ENCODE measurements around the gene CAND2.
A peak's percentile ranks its signal among the peaks of the same experiment; 100 is the strongest.
"Not testable (repeated sequence)": the region's sequence is repeated elsewhere in the genome, so short reads cannot be mapped to it uniquely, and the experiment has no call there.

The CAND2 gene

DNA sequence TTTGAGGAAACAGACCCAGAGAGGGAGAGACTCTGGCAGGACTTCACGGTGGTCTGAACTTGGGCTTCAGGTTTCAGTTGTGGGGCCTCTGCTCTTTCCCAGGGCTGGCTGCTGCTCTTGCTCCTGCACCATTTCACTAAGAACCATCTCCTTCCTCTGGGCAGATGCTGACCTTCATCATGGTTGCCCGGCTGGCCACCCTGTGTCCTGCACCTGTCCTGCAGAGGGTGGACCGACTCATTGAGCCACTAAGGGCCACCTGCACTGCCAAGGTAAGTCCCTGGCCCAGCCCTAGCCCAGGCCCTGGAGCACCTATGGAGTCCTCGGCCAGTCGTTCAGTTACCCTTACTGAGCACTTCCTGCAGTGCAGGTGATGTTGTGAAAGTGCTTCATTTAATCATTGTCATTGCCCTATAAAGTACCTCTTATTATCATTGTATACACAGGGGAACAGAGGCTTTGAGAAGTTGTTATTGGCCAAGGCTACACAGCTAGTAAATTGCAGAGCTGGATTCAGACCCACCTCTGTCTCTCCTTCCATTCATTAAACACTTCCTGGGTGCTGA is 34.9 kb downstream of the CAND2 start:
- DNase-seq (ENCODE audit: low read depth): no peak

- DNase-seq (ENCODE audit: low read depth): no peak
Observed at GRCh38 chr3:12832350-12833221, 36.1 kb downstream of the CAND2 start.

DNA sequence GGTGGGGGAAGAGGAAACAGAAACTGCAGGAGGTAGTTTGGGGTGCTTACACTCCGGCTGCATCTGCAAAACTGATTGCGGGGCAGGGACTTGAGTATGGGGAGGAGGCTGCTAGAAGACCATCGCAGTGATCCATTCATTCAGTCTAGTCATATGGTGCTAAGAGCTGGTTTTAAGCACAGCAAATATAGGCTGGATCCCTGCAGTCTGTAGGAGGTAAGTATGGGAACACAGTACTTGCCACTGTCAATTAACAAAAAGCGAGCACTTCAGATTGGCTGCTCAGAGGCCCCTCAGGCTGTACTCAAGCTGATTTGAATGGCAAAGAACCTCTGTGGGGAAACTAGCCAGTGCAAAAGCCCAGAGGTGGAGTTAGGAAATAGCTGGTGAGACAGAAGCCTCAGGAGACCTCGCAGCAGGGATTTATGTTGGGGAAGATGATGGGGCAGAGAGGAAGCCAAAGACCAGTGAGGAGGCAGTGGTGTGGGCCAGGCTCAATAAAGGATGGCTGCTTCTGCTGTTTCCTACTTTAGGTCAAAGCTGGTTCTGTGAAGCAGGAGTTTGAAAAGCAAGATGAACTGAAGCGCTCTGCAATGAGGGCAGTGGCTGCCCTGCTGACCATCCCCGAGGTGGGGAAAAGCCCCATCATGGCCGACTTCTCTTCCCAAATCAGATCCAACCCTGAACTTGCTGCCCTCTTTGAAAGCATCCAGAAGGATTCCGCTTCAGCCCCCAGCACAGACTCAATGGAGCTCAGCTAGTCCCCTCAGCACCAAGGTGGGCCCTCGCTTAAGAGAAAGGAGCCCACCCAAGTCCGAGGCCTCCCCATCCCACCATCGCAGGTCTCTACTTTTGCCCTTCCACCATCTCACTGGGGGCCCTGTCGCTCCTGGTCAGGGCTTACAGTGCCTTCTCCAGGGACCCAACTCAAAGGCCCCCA is 37.0 kb downstream of the CAND2 start:
- DNase-seq (ENCODE audit: low read depth): no peak

DNA sequence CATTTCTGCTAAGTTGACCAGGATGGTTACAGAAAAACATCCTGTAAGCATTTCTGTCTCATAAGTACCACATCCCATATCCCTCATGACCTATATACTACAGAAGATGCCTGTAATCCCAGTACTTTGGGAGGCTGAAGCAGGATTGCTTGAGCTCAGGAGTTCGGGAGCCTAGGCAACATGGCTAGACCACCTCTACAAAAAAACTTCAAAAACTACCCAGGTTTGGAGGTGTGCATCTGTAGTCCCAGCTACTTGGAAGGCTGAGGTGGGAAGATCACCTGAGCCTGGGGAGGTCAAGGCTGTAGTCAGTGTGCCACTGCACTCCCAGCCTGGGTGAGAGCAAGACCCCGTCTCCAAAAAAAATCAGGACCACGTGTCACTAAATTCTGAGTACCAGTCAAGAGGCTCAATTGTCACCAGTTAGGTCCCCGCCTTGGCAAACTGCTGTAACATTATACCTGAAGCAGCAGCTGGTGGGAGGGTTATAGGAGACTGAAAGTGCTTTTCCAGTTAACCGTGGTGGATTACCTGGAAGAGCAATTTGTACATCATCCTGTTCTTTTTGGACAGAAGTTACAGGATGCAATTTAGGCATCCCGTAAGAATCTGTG is 38.7 kb downstream of the CAND2 start:
- DNase-seq (ENCODE audit: low read depth): no peak

DNA sequence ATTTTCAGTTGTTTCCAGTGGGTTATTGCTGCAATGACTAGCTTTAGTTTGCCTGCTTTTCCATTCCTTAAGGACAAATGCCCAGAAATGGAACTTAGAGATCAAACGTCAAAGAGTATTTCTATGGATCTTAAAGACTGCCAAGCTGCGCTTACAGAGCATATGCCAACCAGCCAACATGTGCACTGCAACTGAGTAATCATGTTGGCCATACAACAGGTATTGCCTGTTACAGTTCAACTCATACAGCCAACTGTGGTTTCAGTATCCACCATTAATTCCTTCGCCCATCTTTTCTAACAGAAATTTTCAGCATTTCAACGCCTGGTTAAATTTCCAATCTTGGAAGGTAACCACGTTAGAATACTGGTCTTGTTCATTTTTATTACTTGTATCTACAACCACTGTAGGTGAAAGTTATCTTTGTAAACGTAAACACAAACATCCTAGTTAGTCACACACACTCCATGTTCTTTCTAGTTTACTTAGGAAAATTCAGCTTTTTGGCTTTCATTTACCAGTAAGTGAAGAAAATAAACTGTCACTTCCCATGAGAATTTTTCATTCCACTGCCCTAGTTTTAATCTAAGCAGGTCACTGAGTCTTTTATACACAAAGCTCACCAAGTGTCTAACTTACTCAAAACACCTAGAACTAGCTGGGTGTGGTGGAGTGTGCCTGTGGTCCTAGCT is 41.0 kb downstream of the CAND2 start:
- no peak for DNase-seq (ENCODE audit: low read depth)

GRCh38 chr3:12838179-12838965 is 41.9 kb downstream of the CAND2 start:
- DNase-seq (ENCODE audit: low read depth): no peak

GRCh38 chr3:12839156-12839946 is 42.9 kb downstream of the CAND2 start:
- no peak for DNase-seq (ENCODE audit: low read depth)

DNA sequence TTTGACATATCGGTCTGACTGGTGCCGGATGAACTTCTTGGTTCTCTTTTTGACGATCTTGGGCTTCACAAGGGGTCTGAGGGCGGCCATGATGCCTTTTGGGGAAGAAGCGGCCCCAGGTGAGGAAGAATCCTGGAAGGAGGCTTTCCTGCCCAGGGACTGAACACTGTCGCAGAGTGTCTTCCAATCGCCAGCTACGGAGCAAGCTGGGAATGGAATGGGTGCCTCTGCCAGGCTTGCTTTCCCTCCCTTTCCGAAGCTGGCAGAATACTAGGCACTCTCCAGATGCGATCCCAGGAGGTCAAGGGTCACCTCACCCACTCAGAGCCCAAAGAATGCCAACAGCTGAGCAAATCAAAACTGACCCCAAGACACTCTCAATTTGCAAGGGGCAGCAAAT is 43.7 kb downstream of the CAND2 start:
- DNase-seq (ENCODE audit: low read depth): not testable (repeated sequence)

DNA sequence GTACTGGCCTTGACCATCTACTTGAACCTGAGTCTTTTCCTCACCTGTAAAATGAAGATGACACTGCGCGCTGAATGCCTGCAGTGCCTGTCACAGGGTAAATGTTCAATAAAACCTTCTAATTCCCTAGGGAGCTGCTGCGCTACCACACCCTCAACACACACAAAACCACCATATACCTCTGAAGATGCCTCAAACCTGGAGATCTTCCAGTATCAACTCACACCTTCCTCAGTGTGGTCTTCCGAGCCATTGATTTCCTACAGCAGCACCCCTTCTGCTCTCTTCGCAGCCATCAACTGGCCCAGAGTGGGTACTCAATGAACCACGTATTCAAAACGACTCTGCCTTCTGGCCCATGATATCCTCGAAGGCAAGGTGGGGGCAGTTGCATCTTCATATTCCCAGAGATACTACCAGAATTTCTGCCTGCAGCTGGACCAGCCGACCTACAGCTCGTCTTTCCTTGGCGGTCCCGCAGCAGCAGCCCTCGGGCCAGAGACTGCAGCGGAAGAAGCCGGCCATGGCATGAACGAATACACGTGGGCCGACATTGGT is 44.2 kb downstream of the CAND2 start:
- peak; percentile 10 for DNase-seq (ENCODE audit: low read depth)

DNA sequence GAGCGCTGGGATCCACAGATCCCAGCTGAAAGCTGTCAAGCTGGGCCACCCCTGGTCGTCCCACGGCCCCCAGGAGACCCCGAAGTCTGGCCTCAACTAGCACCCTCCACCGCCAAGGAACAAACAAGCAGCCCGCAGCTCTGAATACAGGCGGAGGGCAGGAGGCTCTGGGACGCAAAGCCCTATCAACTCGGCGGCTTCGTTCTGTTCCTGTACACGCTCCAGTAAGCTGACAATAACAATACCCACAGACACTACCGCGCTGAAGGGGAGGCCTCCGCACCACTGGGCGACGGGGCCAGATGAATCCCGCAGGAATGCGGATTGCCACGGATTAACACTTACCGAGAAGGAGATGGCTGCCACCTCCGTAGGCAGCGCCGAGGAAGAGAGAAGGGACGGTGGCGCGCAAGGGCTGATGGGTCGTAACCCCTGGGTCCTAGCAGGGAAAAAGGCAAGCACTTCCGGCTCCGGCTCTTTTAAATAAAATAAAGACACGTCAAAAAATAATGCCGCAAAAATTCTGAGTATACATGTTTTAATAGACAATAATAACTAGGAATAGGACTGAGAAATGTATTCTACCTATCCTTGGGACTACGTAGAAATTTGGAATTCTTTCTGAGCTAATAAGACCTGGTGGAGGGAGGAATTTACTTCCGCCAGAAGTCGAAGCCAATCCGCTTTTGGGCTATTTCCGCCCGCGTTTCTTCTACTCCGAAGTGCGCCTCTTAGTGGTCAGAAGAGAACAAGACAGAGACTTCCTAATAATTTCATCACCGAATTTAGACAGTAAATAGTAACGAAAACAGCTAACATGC is 44.9 kb downstream of the CAND2 start, which contains the start of gene RPL32:
TSS of gene RPL32 (minus strand) at position 417 of the 821 bp plus-strand sequence. CDS start 1,328 bp downstream, outside the sequence.
- peak; percentile 91 for DNase-seq (ENCODE audit: low read depth)

DNA sequence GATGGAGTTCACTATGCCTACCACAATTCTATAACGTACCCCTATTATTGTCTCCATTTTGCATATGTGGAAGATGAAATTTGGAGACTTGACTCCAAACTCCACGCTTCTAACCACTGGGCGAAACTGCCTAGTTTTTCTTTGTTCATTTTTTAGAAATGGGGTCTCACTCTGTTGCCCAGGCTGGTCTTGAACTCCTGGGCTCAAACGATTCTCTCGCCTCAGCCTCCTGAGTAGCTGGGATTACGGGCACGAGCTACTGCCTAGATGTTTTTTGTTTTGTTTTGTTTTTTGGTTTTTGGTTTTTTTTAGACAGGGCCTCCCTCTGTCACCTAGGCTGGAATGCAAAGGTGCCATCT is 45.5 kb downstream of the CAND2 start:
- DNase-seq (ENCODE audit: low read depth): no peak

- DNase-seq (ENCODE audit: low read depth): no peak
Observed at GRCh38 chr3:12842469-12842868, 46.0 kb downstream of the CAND2 start.

DNA sequence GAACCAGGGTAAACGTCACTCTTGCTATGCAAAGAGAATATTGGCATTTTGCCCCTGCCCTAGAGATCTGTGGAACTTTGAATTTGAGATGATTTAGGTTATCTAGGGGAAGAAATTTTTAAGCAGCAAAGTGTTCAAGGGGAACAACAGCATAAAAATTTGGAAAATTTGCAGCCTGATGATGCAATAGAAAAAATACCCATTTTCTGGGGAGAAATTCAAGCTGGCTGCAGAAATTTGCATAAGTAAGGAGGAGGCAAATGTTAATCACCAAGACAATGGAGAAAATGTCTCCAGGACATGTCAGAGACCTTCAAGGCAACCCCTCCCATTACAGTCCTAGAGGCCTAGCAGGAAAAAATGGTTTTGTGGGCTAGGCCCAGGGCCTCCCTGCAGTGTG is 49.3 kb downstream of the CAND2 start:
- DNase-seq (ENCODE audit: low read depth): no peak

GRCh38 chr3:12852201-12852600 is 55.7 kb downstream of the CAND2 start:
- DNase-seq (ENCODE audit: low read depth): no peak

- not testable (repeated sequence) for DNase-seq (ENCODE audit: low read depth)
Observed at GRCh38 chr3:12853847-12854246, 57.4 kb downstream of the CAND2 start.

DNA sequence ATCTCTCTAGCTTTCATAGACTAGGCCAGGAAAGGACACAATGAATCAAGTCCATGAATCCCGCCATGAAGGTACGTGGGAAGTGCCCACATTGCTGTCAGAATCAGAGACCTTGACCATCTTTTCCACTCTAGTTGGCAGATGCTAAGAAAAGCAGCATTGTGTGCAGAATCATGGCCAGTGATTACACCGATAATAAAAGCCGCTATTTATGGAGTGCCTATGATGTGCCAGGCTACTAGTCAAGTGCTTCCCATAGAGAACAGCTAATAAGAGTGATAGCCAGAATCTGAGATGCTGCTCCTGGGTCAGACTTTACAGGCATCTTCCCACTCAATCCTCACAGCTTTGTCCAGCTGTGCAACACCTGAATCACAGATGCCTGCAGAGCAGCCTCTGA is 58.1 kb downstream of the CAND2 start:
- no peak for DNase-seq (ENCODE audit: low read depth)

DNA sequence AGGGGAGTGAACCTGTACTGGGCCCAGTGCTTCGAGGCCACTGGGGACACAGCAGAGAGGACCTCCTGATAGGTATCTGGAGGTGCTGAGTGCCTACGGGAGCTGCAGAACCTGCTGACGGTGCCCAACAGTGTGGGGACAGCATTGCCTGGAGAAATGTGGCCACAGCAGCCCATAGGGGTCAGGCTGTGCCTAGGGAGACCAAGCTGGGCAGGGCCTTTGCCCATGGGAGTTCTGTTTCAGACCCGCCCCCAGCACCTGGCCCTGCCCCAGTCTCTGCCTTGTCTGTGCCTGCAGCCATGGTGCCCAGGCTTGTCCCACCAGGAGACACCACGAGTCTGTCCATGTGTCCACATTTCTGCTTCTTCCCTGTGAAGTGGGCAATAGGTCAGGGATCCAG is 60.1 kb downstream of the CAND2 start:
- DNase-seq (ENCODE audit: low read depth): no peak

DNA sequence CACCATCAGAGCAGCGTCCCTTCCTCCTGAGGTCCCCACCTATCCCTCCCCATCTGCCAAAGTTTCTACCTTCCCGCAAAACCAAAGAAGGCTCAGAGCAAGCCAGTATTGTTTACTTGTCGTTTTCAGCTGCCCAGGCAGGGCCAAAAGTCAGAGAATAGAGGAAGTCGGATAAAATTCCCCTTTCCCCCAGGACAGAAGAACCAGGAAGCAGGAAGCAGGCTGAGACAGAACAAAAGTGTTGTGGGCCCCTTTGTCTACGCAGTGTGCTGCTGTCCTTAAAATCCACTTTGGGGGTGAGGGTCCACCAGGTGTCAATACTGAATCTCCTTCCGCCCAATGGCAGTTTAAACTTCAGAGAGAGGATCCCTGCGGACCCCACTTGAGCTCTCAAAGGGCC is 63.4 kb downstream of the CAND2 start:
- DNase-seq (ENCODE audit: low read depth): no peak

DNA sequence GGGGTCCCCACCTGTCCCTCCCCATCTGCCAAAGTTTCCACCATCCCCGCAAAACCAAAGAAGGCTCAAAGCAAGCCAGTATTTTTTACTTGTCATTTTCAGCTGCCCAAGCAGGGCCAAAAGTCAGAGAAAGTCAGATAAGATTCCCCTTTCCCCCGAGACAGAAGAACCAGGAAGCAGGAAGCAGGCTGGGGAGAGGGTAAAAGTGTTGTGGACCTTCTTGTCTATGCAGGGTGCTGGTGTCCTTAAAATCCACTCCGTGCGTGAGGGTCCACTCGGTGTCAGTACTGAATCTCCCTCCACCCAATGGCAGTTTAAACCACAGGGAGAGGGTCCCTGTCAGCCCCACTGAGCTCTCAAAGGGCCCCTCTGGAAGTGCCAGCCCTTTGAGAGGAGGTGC is 65.1 kb downstream of the CAND2 start:
- no peak for DNase-seq (ENCODE audit: low read depth)

All from stromal cell of bone marrow (primary cell).